ENCODE measurements around the gene CDRT15L2.
A peak's percentile ranks its signal among the peaks of the same experiment; 100 is the strongest.
"Not testable (repeated sequence)": the region's sequence is repeated elsewhere in the genome, so short reads cannot be mapped to it uniquely, and the experiment has no call there.

The CDRT15L2 gene

GRCh38 chr17:20579424-20579823 lies at the start of gene CDRT15L2:
TSS of gene CDRT15L2 (plus strand) at chr17:20579724. CDS start at chr17:20579744, 20 bp downstream.
- not testable (repeated sequence) for H3K4me3 ChIP-seq; H3K36me3 ChIP-seq (ENCODE audit: insufficient read depth, low read length); DNase-seq (ENCODE audit: low read depth, low spot score); H3K27ac ChIP-seq; H3K9ac ChIP-seq (ENCODE audit: insufficient read length); H3K9me3 ChIP-seq (ENCODE audit: low read depth, low read length)

- H3K9ac ChIP-seq (ENCODE audit: insufficient read length); H3K36me3 ChIP-seq (ENCODE audit: insufficient read depth, low read length); H3K9me3 ChIP-seq (ENCODE audit: low read depth, low read length); DNase-seq (ENCODE audit: low read depth, low spot score); H3K4me3 ChIP-seq: not testable (repeated sequence)
- H3K27ac ChIP-seq = 0 out of 2 replicates have a peak overlapping the region, but pooled peaks have one; percentile 16
Observed at GRCh38 chr17:20530104-20530503, 49.4 kb upstream of the CDRT15L2 start.

- peak overlapping the region; percentile 53 for H3K9ac ChIP-seq (ENCODE audit: insufficient read length)
- not testable (repeated sequence) for H3K27ac ChIP-seq; DNase-seq (ENCODE audit: low read depth, low spot score); H3K9me3 ChIP-seq (ENCODE audit: low read depth, low read length); H3K36me3 ChIP-seq (ENCODE audit: insufficient read depth, low read length)
- H3K4me3 ChIP-seq = peak overlapping the region; percentile 72
Observed at GRCh38 chr17:20532544-20533090, 46.9 kb upstream of the CDRT15L2 start.

- not testable (repeated sequence) for H3K9me3 ChIP-seq (ENCODE audit: low read depth, low read length); DNase-seq (ENCODE audit: low read depth, low spot score); H3K36me3 ChIP-seq (ENCODE audit: insufficient read depth, low read length)
- Histone ChIP-seq H3K4me3 (peak overlapping the region; percentile 72), H3K9ac (ENCODE audit: insufficient read length) (peak overlapping the region; percentile 45), H3K27ac (peak overlapping the region; percentile 25; the same call in 1 of the 2 replicates)
Observed at GRCh38 chr17:20533206-20533605, 46.3 kb upstream of the CDRT15L2 start.

- not testable (repeated sequence) for H3K4me3 ChIP-seq; H3K27ac ChIP-seq; H3K9me3 ChIP-seq (ENCODE audit: low read depth, low read length); DNase-seq (ENCODE audit: low read depth, low spot score); H3K9ac ChIP-seq (ENCODE audit: insufficient read length); H3K36me3 ChIP-seq (ENCODE audit: insufficient read depth, low read length)
Observed at GRCh38 chr17:20534711-20535550, 44.6 kb upstream of the CDRT15L2 start.

- not testable (repeated sequence) for H3K9me3 ChIP-seq (ENCODE audit: low read depth, low read length); H3K4me3 ChIP-seq; DNase-seq (ENCODE audit: low read depth, low spot score); H3K27ac ChIP-seq; H3K36me3 ChIP-seq (ENCODE audit: insufficient read depth, low read length); H3K9ac ChIP-seq (ENCODE audit: insufficient read length)
Observed at GRCh38 chr17:20540414-20540813, 39.1 kb upstream of the CDRT15L2 start.

GRCh38 chr17:20540865-20541264 lies 38.7 kb upstream of the CDRT15L2 start:
- H3K9me3 ChIP-seq (ENCODE audit: low read depth, low read length); H3K9ac ChIP-seq (ENCODE audit: insufficient read length); H3K4me3 ChIP-seq; H3K36me3 ChIP-seq (ENCODE audit: insufficient read depth, low read length); H3K27ac ChIP-seq: not testable (repeated sequence)
- DNase-seq (ENCODE audit: low read depth, low spot score) = peak; percentile 12

- H3K9ac ChIP-seq (ENCODE audit: insufficient read length); H3K9me3 ChIP-seq (ENCODE audit: low read depth, low read length); H3K4me3 ChIP-seq; DNase-seq (ENCODE audit: low read depth, low spot score); H3K36me3 ChIP-seq (ENCODE audit: insufficient read depth, low read length); H3K27ac ChIP-seq: not testable (repeated sequence)
Observed at GRCh38 chr17:20541853-20542546, 37.5 kb upstream of the CDRT15L2 start.

- H3K27ac ChIP-seq; DNase-seq (ENCODE audit: low read depth, low spot score); H3K9ac ChIP-seq (ENCODE audit: insufficient read length); H3K36me3 ChIP-seq (ENCODE audit: insufficient read depth, low read length); H3K9me3 ChIP-seq (ENCODE audit: low read depth, low read length); H3K4me3 ChIP-seq: not testable (repeated sequence)
Observed at GRCh38 chr17:20547923-20548322, 31.6 kb upstream of the CDRT15L2 start.

GRCh38 chr17:20552920-20553319 lies 26.6 kb upstream of the CDRT15L2 start:
- not testable (repeated sequence) for H3K36me3 ChIP-seq (ENCODE audit: insufficient read depth, low read length); DNase-seq (ENCODE audit: low read depth, low spot score); H3K9ac ChIP-seq (ENCODE audit: insufficient read length); H3K9me3 ChIP-seq (ENCODE audit: low read depth, low read length); H3K27ac ChIP-seq; H3K4me3 ChIP-seq

GRCh38 chr17:20554728-20555127 lies 24.8 kb upstream of the CDRT15L2 start:
- H3K36me3 ChIP-seq (ENCODE audit: insufficient read depth, low read length); H3K9ac ChIP-seq (ENCODE audit: insufficient read length); DNase-seq (ENCODE audit: low read depth, low spot score); H3K9me3 ChIP-seq (ENCODE audit: low read depth, low read length); H3K4me3 ChIP-seq; H3K27ac ChIP-seq: not testable (repeated sequence)

GRCh38 chr17:20555135-20556010 lies 24.2 kb upstream of the CDRT15L2 start:
- not testable (repeated sequence) for H3K36me3 ChIP-seq (ENCODE audit: insufficient read depth, low read length); H3K9ac ChIP-seq (ENCODE audit: insufficient read length); H3K4me3 ChIP-seq; H3K9me3 ChIP-seq (ENCODE audit: low read depth, low read length); H3K27ac ChIP-seq; DNase-seq (ENCODE audit: low read depth, low spot score)

- not testable (repeated sequence) for H3K4me3 ChIP-seq; H3K27ac ChIP-seq; DNase-seq (ENCODE audit: low read depth, low spot score); H3K9me3 ChIP-seq (ENCODE audit: low read depth, low read length); H3K36me3 ChIP-seq (ENCODE audit: insufficient read depth, low read length); H3K9ac ChIP-seq (ENCODE audit: insufficient read length)
Observed at GRCh38 chr17:20558096-20558495, 21.4 kb upstream of the CDRT15L2 start.

GRCh38 chr17:20559018-20559417 lies 20.5 kb upstream of the CDRT15L2 start:
- not testable (repeated sequence) for H3K4me3 ChIP-seq; H3K27ac ChIP-seq; H3K9ac ChIP-seq (ENCODE audit: insufficient read length); H3K36me3 ChIP-seq (ENCODE audit: insufficient read depth, low read length); H3K9me3 ChIP-seq (ENCODE audit: low read depth, low read length); DNase-seq (ENCODE audit: low read depth, low spot score)
